Heart left ventricle (tissue), 13 donors: ENCODE data around the gene CYP2A6.
"Not testable (repeated sequence)": the region's sequence is repeated elsewhere in the genome, so short reads cannot be mapped to it uniquely, and the experiment has no call there.

Experiments used
- POLR2A ChIP-seq, 2 donors: fragments of 450-650 bp; IDR thresholded peaks; one replicate each; pipeline ENCODE4 v1.6.1; 2017; ENCODE audit warnings: antibody characterized with exemption in 2 of 2, mild to moderate bottlenecking in 2 of 2, moderate library complexity in 2 of 2
- TF ChIP-seq, protein P1 (sequence below), 12 donors: fragments of 200-600 bp; sonication (generic) in 4 of 12; IDR thresholded peaks; one replicate each; pipeline versions ENCODE4 v1.5.0 to v1.8.0; 2018 to 2022; ENCODE audit warnings: antibody characterized with exemption in 12 of 12, mild to moderate bottlenecking in 5 of 12
- donor health status: ischemic (EF 13 %, LVEDD 7.1; RV severe dilation, severe dysfunction).
- donor health status: DM: no; HTN: yes; CAD: no.
- donor health status: DM: no; HTN: no; CAD: no.
- donor health status: ischemic (EF 25% LVEDD 6.9; RV normal size, moderate dysfunction).
- donor health status: ischemic (EF 25% LVEDD 5.7; RV mildly dilated, moderate dysfunction).
- donor health status: ischemic (EF 35%, LVEDD 5.7; RV mildly dilated, moderate dysfunction).
- donor health status: nonischemic (EF 11% LVEDD 7.7; RV severe dilation, severe dysfunction).
- donor health status: DM: yes; HTN: yes; CAD: no.
- donor health status: PGD.
- donor health status: ischemic (EF 29% LVEDD 5.4; RV normal size, mild dysfunction).
- donor health status: nonischemic (EF 23%, LVEDD 6.1; RV moderate dilation, normal function).

DNA sequence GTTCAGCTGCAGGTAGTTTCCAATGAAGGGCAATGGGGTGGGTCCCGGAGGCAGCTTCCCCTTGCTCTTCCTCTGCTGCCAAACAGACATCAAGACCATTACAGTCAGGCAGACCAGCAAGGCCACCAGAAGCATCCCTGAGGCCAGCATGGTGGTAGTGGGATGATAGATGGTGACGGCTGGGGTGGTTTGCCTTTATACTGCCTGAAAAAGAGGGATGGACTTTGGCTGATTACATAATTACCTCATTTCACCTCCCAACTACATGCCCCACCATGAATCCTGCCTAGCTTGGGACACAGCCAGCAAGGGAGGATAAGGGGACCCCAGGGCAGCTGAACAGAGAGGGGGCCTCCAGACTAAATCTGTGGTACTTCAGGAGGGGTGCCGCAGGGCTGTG, at the start of gene CYP2A6:
- TF ChIP-seq, protein P1, sequence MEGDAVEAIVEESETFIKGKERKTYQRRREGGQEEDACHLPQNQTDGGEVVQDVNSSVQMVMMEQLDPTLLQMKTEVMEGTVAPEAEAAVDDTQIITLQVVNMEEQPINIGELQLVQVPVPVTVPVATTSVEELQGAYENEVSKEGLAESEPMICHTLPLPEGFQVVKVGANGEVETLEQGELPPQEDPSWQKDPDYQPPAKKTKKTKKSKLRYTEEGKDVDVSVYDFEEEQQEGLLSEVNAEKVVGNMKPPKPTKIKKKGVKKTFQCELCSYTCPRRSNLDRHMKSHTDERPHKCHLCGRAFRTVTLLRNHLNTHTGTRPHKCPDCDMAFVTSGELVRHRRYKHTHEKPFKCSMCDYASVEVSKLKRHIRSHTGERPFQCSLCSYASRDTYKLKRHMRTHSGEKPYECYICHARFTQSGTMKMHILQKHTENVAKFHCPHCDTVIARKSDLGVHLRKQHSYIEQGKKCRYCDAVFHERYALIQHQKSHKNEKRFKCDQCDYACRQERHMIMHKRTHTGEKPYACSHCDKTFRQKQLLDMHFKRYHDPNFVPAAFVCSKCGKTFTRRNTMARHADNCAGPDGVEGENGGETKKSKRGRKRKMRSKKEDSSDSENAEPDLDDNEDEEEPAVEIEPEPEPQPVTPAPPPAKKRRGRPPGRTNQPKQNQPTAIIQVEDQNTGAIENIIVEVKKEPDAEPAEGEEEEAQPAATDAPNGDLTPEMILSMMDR (IDR thresholded peaks at IDR 0.05), result not testable (repeated sequence)
- TF ChIP-seq POLR2A (IDR thresholded peaks at IDR 0.05), result not testable (repeated sequence)
